H1 (cell line): ENCODE data around the gene CELSR3. TPM values are rescaled to one million over a fixed set of nuclear protein-coding genes. Genes with fewer than 3 reads are reported as not detected.
A peak's percentile ranks its signal among the peaks of the same experiment; 100 is the strongest.

ENCODE experiments used
- CTCF ChIA-PET: fragments of 300-600 bp; sonication (Branson Sonifier 250); formaldehyde crosslinking; loops from one replicate; lab custom pipeline; 2021; ENCODE audit not compliant: partially characterized antibody; lab: Charles Lee
- POLR2A ChIA-PET: fragments of 300-600 bp; sonication (Branson Sonifier 250); formaldehyde crosslinking; loops from one replicate; lab custom pipeline; 2021; ENCODE audit warnings: inconsistent platforms; ENCODE audit not compliant: partially characterized antibody; lab: Charles Lee
- DNase-seq, 2 experiments: peaks; one replicate each; pipeline versions ENCODE4 v3.0.0 to v3.0.0-alpha.2; 2010 to 2022; ENCODE audit warnings: low spot score in 2 of 2, low read depth in 1 of 2, mixed read lengths in 1 of 2
- FAIRE-seq: peaks from 2 replicates; lab custom pipeline; 2011; peaks lifted over from hg19 to GRCh38; lab: Jason Lieb, UNC
- H2AFZ ChIP-seq: 2 replicates; pipeline ENCODE4 v1.8.1; 2012; ENCODE audit warnings: low read length, inconsistent platforms
- H2AK5ac ChIP-seq: 2 replicates; pipeline ENCODE4 v1.6.1; 2013; ENCODE audit warnings: low read depth, low read length
- H2BK120ac ChIP-seq: replicated peaks from 2 replicates; pipeline ENCODE3; 2013; ENCODE audit warnings: low read depth, low read length, inconsistent platforms
- H2BK12ac ChIP-seq: 2 replicates; pipeline ENCODE4 v1.6.1; 2013; ENCODE audit warnings: low read depth, low read length
- H2BK15ac ChIP-seq: 2 replicates; pipeline ENCODE4 v1.6.1; 2013; ENCODE audit warnings: low read length
- H2BK20ac ChIP-seq: 2 replicates; pipeline ENCODE4 v1.6.1; 2013; ENCODE audit warnings: low read length
- H2BK5ac ChIP-seq: 2 replicates; pipeline ENCODE4 v1.6.1; 2013; ENCODE audit warnings: low read depth, low read length
- H3K14ac ChIP-seq: 2 replicates; pipeline ENCODE4 v1.6.1; 2013; ENCODE audit warnings: inconsistent platforms; ENCODE audit not compliant: insufficient read length
- H3K18ac ChIP-seq: 2 replicates; pipeline ENCODE4 v1.6.1; 2013; ENCODE audit warnings: low read length; ENCODE audit errors: extremely low read depth
- H3K23ac ChIP-seq: 2 replicates; pipeline ENCODE4 v1.6.1; 2013; ENCODE audit warnings: inconsistent platforms; ENCODE audit not compliant: insufficient read length
- H3K23me2 ChIP-seq: 2 replicates; pipeline ENCODE4 v1.6.1; 2013; ENCODE audit warnings: low read depth, low read length
- H3K27ac ChIP-seq: 2 replicates; pipeline ENCODE4 v1.6.1; 2011; ENCODE audit warnings: low read depth, low read length, inconsistent platforms
- H3K27me3 ChIP-seq, 4 experiments: replicated peaks in 1 of 4; 1 replicate in 1 of 4; 2 replicates in 3 of 4; pipeline versions ENCODE4 v1.6.1 to v1.8.1; 2011 to 2013; ENCODE audit warnings: low read length in 3 of 4, mild to moderate bottlenecking in 3 of 4, inconsistent platforms in 2 of 4, mixed read lengths in 2 of 4, moderate library complexity in 1 of 4; ENCODE audit not compliant: control insufficient read depth in 3 of 4, insufficient read depth in 3 of 4; ENCODE audit errors: extremely low read depth in 1 of 4
- H3K36me3 ChIP-seq, 4 experiments: 2 replicates each; pipeline versions ENCODE4 v1.6.1 to v1.8.1; 2011 to 2013; ENCODE audit warnings: mild to moderate bottlenecking in 4 of 4, low read length in 3 of 4, moderate library complexity in 2 of 4, control low read depth in 1 of 4, inconsistent platforms in 1 of 4; ENCODE audit not compliant: insufficient read depth in 4 of 4, control insufficient read depth in 2 of 4
- H3K4ac ChIP-seq: replicated peaks from 2 replicates; pipeline ENCODE3; 2013; ENCODE audit warnings: low read length, low read depth, mixed read lengths, inconsistent platforms; ENCODE audit not compliant: insufficient read length
- H3K4me1 ChIP-seq, 4 experiments: replicated peaks in 1 of 4; 1 replicate in 1 of 4; 2 replicates in 3 of 4; pipeline versions ENCODE4 v1.6.1 to v1.8.1; 2011 to 2013; ENCODE audit warnings: low read length in 3 of 4, inconsistent platforms in 2 of 4, mixed read lengths in 1 of 4; ENCODE audit not compliant: insufficient read depth in 4 of 4, control insufficient read depth in 3 of 4
- H3K4me2 ChIP-seq, 2 experiments: 2 replicates each; pipeline versions ENCODE4 v1.6.1 to v1.8.1; 2011 to 2013; ENCODE audit warnings: low read depth in 2 of 2, low read length in 2 of 2, control low read depth in 1 of 2, inconsistent platforms in 1 of 2, mild to moderate bottlenecking in 1 of 2; ENCODE audit not compliant: insufficient read depth in 1 of 2
- H3K4me3 ChIP-seq, 4 experiments: fragments of 200-600, 300-600 bp in 1 of 4; sonication (generic), shearing (Covaris generic), sonication (Bioruptor Twin) in 1 of 4; 2 replicates each; pipeline versions ENCODE4 v1.5.1 to v1.8.1; 2011 to 2016; ENCODE audit warnings: low read length in 4 of 4, low read depth in 3 of 4, control low read depth in 2 of 4, inconsistent platforms in 2 of 4, mild to moderate bottlenecking in 2 of 4, mixed read lengths in 1 of 4, moderate library complexity in 1 of 4; ENCODE audit not compliant: insufficient read depth in 2 of 4; ENCODE audit errors: extremely low read depth in 1 of 4
- H3K56ac ChIP-seq: replicated peaks from 2 replicates; pipeline ENCODE3; 2013; ENCODE audit warnings: low read depth, mild to moderate bottlenecking, mixed read lengths, low read length, inconsistent platforms; ENCODE audit not compliant: insufficient read length
- H3K79me1 ChIP-seq: 2 replicates; pipeline ENCODE4 v1.6.1; 2013; ENCODE audit warnings: low read depth, low read length, control low read depth
- H3K79me2 ChIP-seq, 2 experiments: 2 replicates each; pipeline versions ENCODE4 v1.6.1 to v1.8.1; 2012 to 2013; ENCODE audit warnings: low read length in 2 of 2, mild to moderate bottlenecking in 2 of 2, inconsistent platforms in 1 of 2; ENCODE audit not compliant: insufficient read depth in 2 of 2, control insufficient read depth in 1 of 2
- H3K9ac ChIP-seq, 4 experiments: replicated peaks in 1 of 4; 1 replicate in 1 of 4; 2 replicates in 3 of 4; pipeline versions ENCODE4 v1.6.1 to v1.8.1; 2011 to 2013; ENCODE audit warnings: low read depth in 3 of 4, low read length in 3 of 4, control low read depth in 2 of 4, mild to moderate bottlenecking in 2 of 4, moderate library complexity in 2 of 4, inconsistent platforms in 1 of 4; ENCODE audit errors: extremely low read depth in 1 of 4
- H3K9me3 ChIP-seq, 2 experiments: 2 replicates each; pipeline versions ENCODE4 v1.6.1 to v1.8.1; 2012 to 2013; ENCODE audit warnings: mild to moderate bottlenecking in 2 of 2, moderate library complexity in 2 of 2, control low read depth in 1 of 2, inconsistent platforms in 1 of 2, low read depth in 1 of 2, low read length in 1 of 2, mixed read lengths in 1 of 2; ENCODE audit not compliant: insufficient read depth in 2 of 2
- H4K20me1 ChIP-seq, 2 experiments: replicated peaks in 1 of 2; 2 replicates each; pipeline versions ENCODE3 to v1.8.1; 2011 to 2013; ENCODE audit warnings: inconsistent platforms in 2 of 2, low read length in 2 of 2, mild to moderate bottlenecking in 1 of 2; ENCODE audit not compliant: insufficient read depth in 2 of 2, control insufficient read depth in 1 of 2
- H4K5ac ChIP-seq: 2 replicates; pipeline ENCODE4 v1.6.1; 2013; ENCODE audit warnings: low read length, low read depth, mixed read lengths, inconsistent platforms; ENCODE audit not compliant: insufficient read length
- H4K8ac ChIP-seq: 2 replicates; pipeline ENCODE4 v1.8.0; 2013; ENCODE audit warnings: mild to moderate bottlenecking, moderate library complexity, low read length, inconsistent platforms; ENCODE audit not compliant: insufficient read depth; ENCODE audit errors: extremely low read depth
- H4K91ac ChIP-seq: replicated peaks from 2 replicates; pipeline ENCODE3; 2013; ENCODE audit warnings: low read length, mixed read lengths, inconsistent platforms; ENCODE audit not compliant: insufficient read length
- FOSL1 ChIP-seq: IDR thresholded peaks from 2 replicates; pipeline ENCODE4 v1.6.1; 2011; ENCODE audit warnings: mild to moderate bottlenecking, low read depth, low read length, moderate library complexity; ENCODE audit not compliant: insufficient read depth
- POLR2A ChIP-seq, 2 experiments: IDR thresholded peaks; 1 replicate in 1 of 2; 2 replicates in 1 of 2; pipeline ENCODE4 v1.6.1; 2011; ENCODE audit warnings: low read depth in 2 of 2, low read length in 2 of 2, mild to moderate bottlenecking in 2 of 2; ENCODE audit errors: control extremely low read depth in 1 of 2
- WGBS, 2 experiments: shearing (Covaris generic) in 1 of 2; methylation state at CpG; one replicate each; pipeline versions ENCODE4 v1.1.6 to v1.1.7; 2013 to 2015; ENCODE audit warnings: low lambda C conversion rate in 2 of 2, mixed read lengths in 2 of 2, inconsistent platforms in 1 of 2, low coverage in 1 of 2, missing lambda C conversion rate in 1 of 2; ENCODE audit not compliant: insufficient replicate concordance in 2 of 2, insufficient coverage in 1 of 2, insufficient read length in 1 of 2; ENCODE audit errors: extremely low coverage in 1 of 2, missing lambda C conversion rate in 1 of 2; 5-methylcytosine and 5-hydroxymethylcytosine counted together
- polyA plus RNA-seq, 7 experiments: library from polyadenylated mRNA; depleted of rRNA in 3 of 7; stranded (reverse) in 5 of 7; unstranded in 2 of 7; fragments of >200 nt in 5 of 7; fragments of 200-250 nt in 2 of 7; gene quantifications; 1 replicate in 5 of 7; 2 replicates in 1 of 7; 4 replicates in 1 of 7; pipeline versions ENCODE4 v1.2.1 to v1.2.3, GENCODE V29; 2011 to 2013; ENCODE audit warnings: missing spikeins in 2 of 7, mixed read lengths in 2 of 7
- total RNA-seq: library from RNA; stranded (reverse); fragmentation: NEBNext Ultra II Directional; extraction: Animal tissue kit (Norgen Biotek cat#: 25700); gene quantifications from 2 replicates; pipeline ENCODE4 v1.2.1, GENCODE V29; 2021

CELSR3 gene
- total and polyA plus RNA-seq, 2 of the 8 experiments (the other 6 are each of a cell fraction or from before 2014, with no cell fraction given), result 11.6 to 29.5 TPM

DNA sequence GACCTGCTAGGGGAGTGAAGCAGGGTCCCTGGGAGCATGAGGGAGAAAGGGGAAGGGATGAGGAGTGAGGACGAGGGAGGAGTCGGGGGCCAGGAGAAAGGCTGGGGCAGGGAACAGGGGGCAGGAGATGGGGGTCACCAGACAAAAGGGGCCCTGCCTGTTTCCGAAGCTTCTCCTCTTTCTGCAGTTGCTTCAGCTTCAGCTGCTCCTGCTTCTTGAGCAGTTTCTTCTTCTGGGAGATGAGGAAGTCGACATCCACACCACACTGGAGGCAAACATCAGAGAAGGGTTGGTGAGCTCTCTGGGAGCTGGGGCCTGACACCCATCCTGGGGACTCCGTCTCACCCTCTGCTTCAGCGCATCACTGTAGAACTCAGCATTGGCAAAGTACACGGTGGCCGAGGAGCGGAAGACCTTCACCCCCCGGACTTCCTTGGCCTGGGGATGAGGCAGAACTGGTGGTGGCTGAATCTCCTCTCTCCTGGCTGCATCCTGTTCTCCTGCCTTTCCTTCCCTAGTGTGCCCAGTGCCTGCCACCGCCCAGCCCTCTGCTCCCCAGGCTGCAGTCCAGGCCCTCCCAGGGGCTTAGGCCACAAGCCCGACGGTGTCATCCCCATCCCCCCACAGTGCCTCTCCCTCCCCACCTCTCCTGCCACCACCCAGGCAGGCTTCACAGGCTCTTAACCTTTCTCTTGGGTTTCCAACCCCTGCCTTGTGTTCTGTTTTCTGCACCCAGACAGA, 34.2 kb downstream of the CELSR3 start:
- no peak overlapping the region for H2AFZ ChIP-seq
- no peak overlapping the region for H3K23ac ChIP-seq
- H3K9me3 ChIP-seq, result no peaks in the 10 kb centered on the region
- DNase-seq (no peak), FAIRE-seq (no peak)
- no peak overlapping the region for H3K4me3 ChIP-seq
- H4K5ac ChIP-seq, result no peak overlapping the region
- no peak overlapping the region for H2BK120ac ChIP-seq
- H3K56ac ChIP-seq, result no peak overlapping the region
- no peak overlapping the region for H2BK12ac ChIP-seq
- no peak overlapping the region for H2BK15ac ChIP-seq
- H3K23me2 ChIP-seq, result 0 out of 2 replicates have a peak, but pooled peaks cover 2% of the 10 kb centered on the region
- peaks cover 20 to 60% (median 34%) of the 10 kb centered on the region in 4 experiments for H3K36me3 ChIP-seq
- peaks cover 0 to 6% (median 3%) of the 10 kb centered on the region in 4 experiments; a peak in 3 of 7 replicates for H3K4me1 ChIP-seq
- ChIA-PET CTCF (interaction anchor here (0.8 to 1.5 kb wide), 2 partner anchors 67 to 70 kb away, joined by 3 to 5 read pairs; no protein-coding TSS in a partner anchor), POLR2A (interaction anchor here (0.9 to 2.2 kb wide), 8 partner anchors 8 to 379 kb away, joined by 3 to 7 read pairs (median 4); partner anchors contain the start of gene WDR6)
- H3K4me2 ChIP-seq, result no peak overlapping the region
- H3K27ac ChIP-seq, result no peak overlapping the region
- no peak overlapping the region for H2BK5ac ChIP-seq
- no peak overlapping the region for H4K8ac ChIP-seq
- H3K4ac ChIP-seq, result no peak overlapping the region
- no peak overlapping the region for H3K18ac ChIP-seq
- H3K14ac ChIP-seq, result no peak overlapping the region
- H2BK20ac ChIP-seq, result no peak overlapping the region
- H3K9ac ChIP-seq, result no peak overlapping the region
- H4K20me1 ChIP-seq, result peaks cover 6 to 34% of the 10 kb centered on the region in 2 experiments
- 91% methylated on average over 11 of the region's 13 CpGs; no CpG with 5 or more reads in 1 of the 2 experiments for WGBS, 2 experiments
- TF ChIP-seq FOSL1 (no peak), POLR2A (IDR thresholded peaks at IDR 0.05; ENCODE audit: control extremely low read depth in 1 of 2, low read depth in 2 of 2, low read length in 2 of 2) (peak in 1 of 2 experiments; percentile 30; a peak in 1 of 3 replicates)
- peaks cover 4% of the 10 kb centered on the region for H3K79me1 ChIP-seq
- H4K91ac ChIP-seq, result no peak overlapping the region
- H2AK5ac ChIP-seq, result no peak overlapping the region
- H3K27me3 ChIP-seq, result no peaks in the 10 kb centered on the region; a peak in 1 of 7 replicates
- no peaks in the 10 kb centered on the region for H3K79me2 ChIP-seq
